ENCODE data around the gene NACC2.

DNA sequence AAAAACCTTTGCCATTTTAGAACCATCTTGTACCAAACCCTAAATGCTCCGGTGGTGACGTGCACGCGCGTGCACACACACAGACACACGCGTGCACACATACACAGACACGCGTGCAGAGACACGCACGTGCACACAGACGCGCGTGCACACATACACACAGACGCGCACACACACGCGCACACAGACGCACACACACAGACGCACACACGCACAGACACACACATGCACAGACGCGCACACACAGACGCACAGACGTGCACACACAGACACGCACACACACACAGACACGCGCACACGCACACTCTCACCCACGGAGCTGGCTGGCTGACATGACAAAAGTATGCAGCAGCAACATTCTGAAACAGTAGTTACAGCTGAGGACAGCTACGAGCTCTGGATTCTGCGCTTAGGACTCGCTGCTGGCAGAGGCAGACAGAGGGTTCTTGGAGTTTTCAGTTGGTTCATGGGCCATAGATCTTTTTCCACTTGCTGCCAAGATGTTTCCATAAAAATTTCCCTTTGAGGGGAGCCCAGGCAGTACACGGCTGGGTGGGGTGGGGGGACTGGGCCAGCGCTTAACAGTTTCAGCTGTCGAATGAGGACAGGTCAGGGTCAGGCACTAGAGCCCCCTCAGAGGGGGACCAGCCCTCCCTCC lies 87.7 kb downstream of the NACC2 start:
- TF ChIP-seq, protein P1, sequence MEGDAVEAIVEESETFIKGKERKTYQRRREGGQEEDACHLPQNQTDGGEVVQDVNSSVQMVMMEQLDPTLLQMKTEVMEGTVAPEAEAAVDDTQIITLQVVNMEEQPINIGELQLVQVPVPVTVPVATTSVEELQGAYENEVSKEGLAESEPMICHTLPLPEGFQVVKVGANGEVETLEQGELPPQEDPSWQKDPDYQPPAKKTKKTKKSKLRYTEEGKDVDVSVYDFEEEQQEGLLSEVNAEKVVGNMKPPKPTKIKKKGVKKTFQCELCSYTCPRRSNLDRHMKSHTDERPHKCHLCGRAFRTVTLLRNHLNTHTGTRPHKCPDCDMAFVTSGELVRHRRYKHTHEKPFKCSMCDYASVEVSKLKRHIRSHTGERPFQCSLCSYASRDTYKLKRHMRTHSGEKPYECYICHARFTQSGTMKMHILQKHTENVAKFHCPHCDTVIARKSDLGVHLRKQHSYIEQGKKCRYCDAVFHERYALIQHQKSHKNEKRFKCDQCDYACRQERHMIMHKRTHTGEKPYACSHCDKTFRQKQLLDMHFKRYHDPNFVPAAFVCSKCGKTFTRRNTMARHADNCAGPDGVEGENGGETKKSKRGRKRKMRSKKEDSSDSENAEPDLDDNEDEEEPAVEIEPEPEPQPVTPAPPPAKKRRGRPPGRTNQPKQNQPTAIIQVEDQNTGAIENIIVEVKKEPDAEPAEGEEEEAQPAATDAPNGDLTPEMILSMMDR (IDR thresholded peaks at IDR 0.05), result no peak
- no peak for TF ChIP-seq EZH2 (IDR thresholded peaks at IDR 0.05; ENCODE audit: borderline replicate concordance, insufficient read depth, low read depth, low read length, poor library complexity, severe bottlenecking)
